Mesenteric fat pad (tissue), 1 donor: ENCODE results near the gene LRRC41. TPM values are rescaled to one million over a fixed set of nuclear protein-coding genes. Genes with fewer than 3 reads are reported as not detected.
"Not testable (repeated sequence)": the region's sequence is repeated elsewhere in the genome, so short reads cannot be mapped to it uniquely, and the experiment has no call there.

ENCODE experiments used
- DNase-seq: peaks from one replicate; pipeline ENCODE4 v3.0.0-alpha.2; 2020; ENCODE audit warnings: low spot score
- total RNA-seq: library from RNA; stranded (reverse); fragmentation: NEBNext Ultra II Directional; extraction: Animal tissue kit (Norgen Biotek cat#: 25700); gene quantifications from one replicate; pipeline ENCODE4 v1.2.1, GENCODE V29; 2021
- donor health status: DM: yes; HTN: yes; CAD: no.

The LRRC41 gene
- total RNA-seq, 1 donor from 2014 or later: 70.0 TPM

GRCh38 chr1:46244656-46245371 is 58.6 kb downstream of the LRRC41 start:
- no peak for DNase-seq

GRCh38 chr1:46243831-46244230 is 59.6 kb downstream of the LRRC41 start:
- not testable (repeated sequence) for DNase-seq

GRCh38 chr1:46242918-46243317 is 60.5 kb downstream of the LRRC41 start:
- DNase-seq: no peak

- not testable (repeated sequence) for DNase-seq
These were observed 61.7 kb downstream of the LRRC41 start for GRCh38 chr1:46241733-46242132.

GRCh38 chr1:46238865-46239264 is 64.6 kb downstream of the LRRC41 start:
- not testable (repeated sequence) for DNase-seq

GRCh38 chr1:46236882-46237281 is 66.5 kb downstream of the LRRC41 start:
- no peak for DNase-seq

GRCh38 chr1:46231231-46231630 is 72.2 kb downstream of the LRRC41 start:
- DNase-seq: not testable (repeated sequence)

Other genes starting within 250 kb of the LRRC41 start
- gene PIK3R3, start 171.0 kb downstream of the LRRC41 start, total RNA-seq: 72.6 TPM
- 1.2 TPM for gene TSPAN1, start 128.5 kb downstream of the LRRC41 start, total RNA-seq
- not detected for gene P3R3URF, start 127.1 kb downstream of the LRRC41 start, total RNA-seq
- 53.1 TPM for gene POMGNT1, start 105.2 kb downstream of the LRRC41 start, total RNA-seq
- 3.5 TPM for gene LURAP1, start 100.3 kb downstream of the LRRC41 start, total RNA-seq
- gene RAD54L, start 55.9 kb downstream of the LRRC41 start, total RNA-seq: not detected
- 255 TPM for gene UQCRH, start 82 bp upstream of the LRRC41 start, total RNA-seq
- gene NSUN4, start 37.2 kb upstream of the LRRC41 start, total RNA-seq: 28.1 TPM
- gene FAAH, start 90.7 kb upstream of the LRRC41 start, total RNA-seq: 16.4 TPM
- gene DMBX1, start 186.2 kb upstream of the LRRC41 start, total RNA-seq: 0.45 TPM
- not detected for gene KNCN, start 248.0 kb upstream of the LRRC41 start, total RNA-seq